GM12878 (cell line): ENCODE measurements around the gene NDST3. TPM values are rescaled to one million over a fixed set of nuclear protein-coding genes. Genes with fewer than 3 reads are reported as not detected.

ENCODE experiments used
- ATAC-seq: fragments of 200-7000 bp; cut with Tn5 transposase; 3 replicates; pipeline ENCODE4 v1.9.1; 2020; ENCODE audit warnings: mild to moderate bottlenecking, moderate library complexity
- BruUV-seq: library from RNA; stranded (reverse); fragments of 400-500 nt; replicated peaks from 2 replicates; lab custom pipeline; 2021; lab: Mats Ljungman, UMichigan
- CTCF ChIA-PET: fragments of 300-600 bp; sonication (Branson Sonifier 250); formaldehyde crosslinking; extraction: SDS; loops from one replicate; lab custom pipeline; 2021; ENCODE audit warnings: inconsistent platforms; lab: Yijun Ruan, JAX
- POLR2A ChIA-PET: fragments of 350-600 bp; formaldehyde crosslinking; extraction: SDS; loops from one replicate; lab custom pipeline; 2021; ENCODE audit warnings: inconsistent platforms; lab: Charles Lee
- RAD21 ChIA-PET: fragments of 300-600 bp; sonication (Branson Sonifier 250); formaldehyde crosslinking; loops from one replicate; lab custom pipeline; 2023; ENCODE audit warnings: antibody characterized with exemption; ENCODE audit not compliant: unreplicated experiment; lab: Charles Lee
- SMC1A ChIA-PET: fragments of 300-600 bp; sonication (Branson Sonifier 250); formaldehyde crosslinking; loops from one replicate; lab custom pipeline; 2023; ENCODE audit not compliant: unreplicated experiment, uncharacterized antibody; lab: Charles Lee
- DNase-seq: peaks from one replicate; pipeline ENCODE4 v3.0.0-alpha.2; 2011; ENCODE audit warnings: low read depth, low spot score
- FAIRE-seq: peaks from 3 replicates; lab custom pipeline; 2011; peaks lifted over from hg19 to GRCh38; lab: Jason Lieb, UNC
- H2AFZ ChIP-seq: 2 replicates; pipeline ENCODE4 v1.6.0; 2011; ENCODE audit warnings: low read depth, low read length, control low read depth; ENCODE audit not compliant: control insufficient read depth
- H3K27ac ChIP-seq: 2 replicates; pipeline ENCODE4 v1.5.1; 2011; ENCODE audit warnings: control low read depth; ENCODE audit not compliant: control insufficient read depth, insufficient read depth
- H3K27me3 ChIP-seq, 2 experiments: replicated peaks in 1 of 2; 2 replicates each; pipeline versions ENCODE4 v1.6.0 to v1.6.1; 2011; ENCODE audit warnings: low read length in 1 of 2; ENCODE audit not compliant: control insufficient read depth in 2 of 2, insufficient read depth in 2 of 2
- H3K36me3 ChIP-seq, 2 experiments: 2 replicates each; pipeline ENCODE4 v1.5.1; 2011; ENCODE audit warnings: low read length in 1 of 2; ENCODE audit not compliant: control insufficient read depth in 2 of 2, insufficient read depth in 2 of 2
- H3K4me1 ChIP-seq: 2 replicates; pipeline ENCODE4 v1.6.1; 2011; ENCODE audit warnings: mild to moderate bottlenecking, low read length, moderate library complexity, mixed read lengths; ENCODE audit not compliant: control insufficient read depth, insufficient read depth
- H3K4me2 ChIP-seq: 2 replicates; pipeline ENCODE4 v1.6.0; 2011; ENCODE audit warnings: control low read depth; ENCODE audit not compliant: control insufficient read depth, insufficient read depth
- H3K4me3 ChIP-seq: fragments of 200-600 bp; sonication (generic); 2 replicates; pipeline ENCODE4 v1.5.1; 2016
- H3K79me2 ChIP-seq: 2 replicates; pipeline ENCODE4 v1.6.0; 2011; ENCODE audit warnings: low read length; ENCODE audit not compliant: control insufficient read depth, insufficient read depth
- H3K9ac ChIP-seq: 2 replicates; pipeline ENCODE4 v1.8.0; 2011; ENCODE audit warnings: low read length, control low read depth, mixed read lengths; ENCODE audit not compliant: control insufficient read depth, insufficient read depth
- H3K9me3 ChIP-seq: replicated peaks from 3 replicates; pipeline ENCODE4 v1.5.1; 2011; ENCODE audit warnings: mild to moderate bottlenecking, low read length; ENCODE audit not compliant: control insufficient read depth, insufficient read depth
- H4K20me1 ChIP-seq: 2 replicates; pipeline ENCODE4 v1.6.0; 2011; ENCODE audit not compliant: control insufficient read depth, insufficient read depth
- CHD1 ChIP-seq: IDR thresholded peaks from 2 replicates; pipeline ENCODE4 v1.6.1; 2012; ENCODE audit warnings: low read depth, low read length, improper control_type of control experiment
- DPF2 ChIP-seq: fragments of 450-650 bp; IDR thresholded peaks from 2 replicates; pipeline ENCODE4 v1.6.1; 2017; ENCODE audit warnings: mild to moderate bottlenecking
- GATAD2B ChIP-seq: fragments of 450-650 bp; conservative IDR thresholded peaks from 2 replicates; pipeline ENCODE4 v1.6.1; 2017; ENCODE audit warnings: low read depth, mild to moderate bottlenecking, moderate library complexity
- HCFC1 ChIP-seq: fragments of 150-350 bp; IDR thresholded peaks from 2 replicates; pipeline ENCODE4 v1.6.1; 2014; ENCODE audit warnings: low read length
- HDGF ChIP-seq: fragments of 450-650 bp; IDR thresholded peaks from 2 replicates; pipeline ENCODE4 v1.6.1; 2016; ENCODE audit warnings: antibody characterized with exemption
- IRF4 ChIP-seq: IDR thresholded peaks from 2 replicates; pipeline ENCODE4 v1.6.1; 2011; ENCODE audit warnings: low read depth, low read length
- KAT2A ChIP-seq: conservative IDR thresholded peaks from 2 replicates; pipeline ENCODE4 v1.6.1; 2011; ENCODE audit warnings: low read depth, low read length; ENCODE audit not compliant: control insufficient read depth
- MTA3 ChIP-seq: IDR thresholded peaks from 2 replicates; pipeline ENCODE4 v1.6.1; 2012; ENCODE audit warnings: low read length, inconsistent platforms, borderline replicate concordance
- PAX5 ChIP-seq: IDR thresholded peaks from 2 replicates; pipeline ENCODE4 v1.6.1; 2011; ENCODE audit warnings: low read depth, low read length, borderline replicate concordance
- PRDM15 ChIP-seq: fragments of 450-650 bp; formaldehyde crosslinking; IDR thresholded peaks from 2 replicates; pipeline ENCODE4 v1.4.0; 2020; ENCODE audit warnings: mild to moderate bottlenecking, moderate library complexity
- RAD51 ChIP-seq: fragments of 450-650 bp; IDR thresholded peaks from 2 replicates; pipeline ENCODE4 v1.6.1; 2016; ENCODE audit warnings: moderate library complexity, mild to moderate bottlenecking, inconsistent platforms
- RELB ChIP-seq: fragments of 450-650 bp; IDR thresholded peaks from 2 replicates; pipeline ENCODE4 v1.6.1; 2017; ENCODE audit warnings: low read depth, mild to moderate bottlenecking, moderate library complexity
- TCF3 ChIP-seq: IDR thresholded peaks from 2 replicates; pipeline ENCODE4 v1.6.1; 2012; ENCODE audit warnings: low read depth, mild to moderate bottlenecking, low read length, borderline replicate concordance; ENCODE audit not compliant: insufficient read depth
- WRNIP1 ChIP-seq: IDR thresholded peaks from 2 replicates; pipeline ENCODE4 v1.6.1; 2011; ENCODE audit warnings: low read depth, low read length, improper control_type of control experiment, borderline replicate concordance
- WGBS: methylation state at CpG from one replicate; pipeline ENCODE4 v1.1.6; 2016; ENCODE audit warnings: low lambda C conversion rate; ENCODE audit not compliant: insufficient replicate concordance, insufficient coverage; ENCODE audit errors: missing lambda C conversion rate; 5-methylcytosine and 5-hydroxymethylcytosine counted together
- in situ Hi-C: fragments of 300-500 bp; cut with MboI; formaldehyde crosslinking; loops from 9 replicates; pipeline ENCODE4 v1.14.3; 2018; ENCODE audit warnings: mixed read lengths
- intact Hi-C: fragments of 100-400 bp; cut with micrococcal nuclease; formaldehyde crosslinking; loops from one replicate; pipeline ENCODE4 v1.14.2; 2022; ENCODE audit not compliant: unreplicated experiment
- polyA plus RNA-seq, 11 experiments: library from polyadenylated mRNA; depleted of rRNA in 4 of 11; unstranded in 6 of 11; stranded (reverse) in 5 of 11; fragments of >200 nt; fragmentation: Nextera tagmentation in 4 of 11; fragmentation: Illumina TruSeq in 1 of 11; extraction: Ambion mirVana in 4 of 11; extraction: Trizol in 1 of 11; gene quantifications; 1 replicate in 1 of 11; 2 replicates in 10 of 11; pipeline versions ENCODE4 v1.2.1 to v1.2.3, GENCODE V29; 2011 to 2016; ENCODE audit warnings: inconsistent platforms in 2 of 11, missing spikeins in 2 of 11, low read depth in 1 of 11
- total RNA-seq, 4 experiments: library from RNA; depleted of rRNA in 3 of 4; stranded (reverse); fragments of >200 nt in 3 of 4; fragmentation: Illumina TruSeq in 1 of 4; extraction: Trizol in 1 of 4; gene quantifications; 2 replicates each; pipeline versions ENCODE4 v1.2.1 to v1.2.3, GENCODE V29; 2013 to 2021

NDST3 gene
- total and polyA plus RNA-seq, 10 of the 15 experiments (the other 5 are each of a cell fraction or from before 2014, with no cell fraction given): 0.03 TPM; not detected in 8

- intact Hi-C loops: no loop called here
- POLR2A ChIA-PET: no interaction called here
Measured at GRCh38 chr4:118154649-118155048, 120.4 kb downstream of the NDST3 start.

More at GRCh38 chr4:118154649-118155048, 120.4 kb downstream of the NDST3 start:
- no peak overlapping the region for H3K4me3 ChIP-seq
- H3K9ac ChIP-seq: no peak overlapping the region
- CTCF ChIA-PET: no interaction called here
- H3K36me3 ChIP-seq: no peaks in the 10 kb centered on the region
- BruUV-seq: no TSS peak
- TF ChIP-seq HDGF (no peak), GATAD2B (no peak), DPF2 (no peak), RELB (no peak), IRF4 (no peak), KAT2A (no peak), RAD51 (no peak), CHD1 (no peak), HCFC1 (no peak), MTA3 (no peak), PRDM15 (no peak), WRNIP1 (no peak), TCF3 (no peak), PAX5 (no peak)
- no peak for DNase-seq
- no peak overlapping the region for H3K4me2 ChIP-seq
- ATAC-seq: no peak
- no peaks in the 10 kb centered on the region for H3K4me1 ChIP-seq
- H3K9me3 ChIP-seq: no peaks in the 10 kb centered on the region
- in situ Hi-C loops: no loop called here
- RAD21 ChIA-PET: no interaction called here
- no peaks in the 10 kb centered on the region for H3K27me3 ChIP-seq
- H4K20me1 ChIP-seq: no peaks in the 10 kb centered on the region
- H2AFZ ChIP-seq: no peak overlapping the region
- no peaks in the 10 kb centered on the region for H3K79me2 ChIP-seq
- whole genome bisulfite sequencing: 40% methylated on average over 5 of the region's 5 CpGs
- no peak overlapping the region for H3K27ac ChIP-seq
- SMC1A ChIA-PET: no interaction called here
- no peak for FAIRE-seq
